GM19452 (cell line): ENCODE data around the gene PYM1.

Experiments used
- ATAC-seq: cut with Tn5 transposase; IDR thresholded peaks from one replicate; pipeline ENCODE4 v1.9.1; 2021; ENCODE audit not compliant: unreplicated experiment

Gene PYM1

DNA sequence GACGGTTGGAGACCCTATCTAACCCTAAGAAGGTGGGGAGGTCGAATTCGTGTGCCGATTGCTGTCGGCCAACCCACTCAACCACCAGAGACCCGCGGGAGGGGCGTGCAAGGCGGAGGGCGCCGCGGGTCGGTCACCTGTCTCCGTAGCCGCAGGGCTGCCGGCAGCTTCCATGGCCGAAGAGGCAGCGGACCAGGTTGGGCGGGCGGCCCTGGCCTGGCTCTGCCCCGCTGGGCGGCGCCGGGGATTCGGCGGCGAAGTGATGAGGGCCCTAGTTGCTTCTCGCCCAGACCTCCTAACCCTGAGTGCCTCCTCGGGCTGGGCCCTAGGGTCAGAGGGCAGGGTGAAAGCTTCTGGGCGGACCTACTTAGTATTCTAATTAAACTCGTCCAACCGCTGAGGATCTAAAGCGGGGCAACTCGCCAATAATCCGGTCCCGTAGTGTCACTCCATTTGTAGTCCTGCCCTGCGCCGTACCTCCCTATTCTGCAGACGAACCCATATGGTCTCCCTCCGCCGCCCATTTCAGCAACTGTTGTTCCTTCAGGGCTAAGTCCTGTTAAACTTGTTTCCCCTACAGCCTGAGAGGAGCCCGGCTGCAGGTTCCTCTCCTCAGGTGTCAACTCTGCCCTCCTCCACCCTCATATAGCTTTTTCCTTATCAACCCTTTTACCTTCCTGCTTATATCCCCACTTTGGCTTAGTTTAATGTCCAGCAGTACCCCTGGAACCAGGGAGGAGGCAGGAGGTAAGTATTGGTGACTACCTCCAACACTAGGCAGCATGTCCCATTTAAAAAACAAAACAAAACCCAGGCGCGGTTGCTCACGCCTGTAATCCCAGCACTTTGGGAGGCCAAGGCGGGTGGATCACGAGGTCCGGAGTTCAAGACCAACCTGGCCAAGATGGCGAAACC, at the start of gene PYM1:
Gene PYM1 (minus strand): TSS at position 307 of the 915 bp plus-strand sequence. CDS start 133 bp downstream, at position 174.
- ATAC-seq = peak; percentile 38

DNA sequence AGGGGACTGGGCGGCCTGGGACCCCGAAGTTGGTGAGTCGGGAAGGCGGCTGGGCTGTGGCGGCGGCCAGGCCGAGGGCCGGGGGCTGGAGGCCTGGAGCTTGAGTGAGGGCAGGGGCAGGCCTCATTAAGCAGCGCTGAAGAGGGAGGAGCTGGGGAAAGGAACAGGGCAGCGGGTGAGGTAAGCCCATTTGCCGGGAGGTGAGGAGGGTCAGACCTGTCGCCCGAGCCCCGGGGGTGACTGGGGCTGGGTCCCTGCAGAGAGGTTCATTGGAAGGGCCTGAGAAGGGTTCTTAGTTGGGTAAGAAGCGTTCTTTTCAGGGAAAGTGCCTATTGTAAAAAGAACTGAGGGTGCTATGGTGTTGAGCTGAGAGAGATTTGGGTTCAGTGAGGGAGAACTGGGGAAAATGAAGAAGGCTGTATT, 46.6 kb upstream of the PYM1 start:
- ATAC-seq = peak; percentile 16

DNA sequence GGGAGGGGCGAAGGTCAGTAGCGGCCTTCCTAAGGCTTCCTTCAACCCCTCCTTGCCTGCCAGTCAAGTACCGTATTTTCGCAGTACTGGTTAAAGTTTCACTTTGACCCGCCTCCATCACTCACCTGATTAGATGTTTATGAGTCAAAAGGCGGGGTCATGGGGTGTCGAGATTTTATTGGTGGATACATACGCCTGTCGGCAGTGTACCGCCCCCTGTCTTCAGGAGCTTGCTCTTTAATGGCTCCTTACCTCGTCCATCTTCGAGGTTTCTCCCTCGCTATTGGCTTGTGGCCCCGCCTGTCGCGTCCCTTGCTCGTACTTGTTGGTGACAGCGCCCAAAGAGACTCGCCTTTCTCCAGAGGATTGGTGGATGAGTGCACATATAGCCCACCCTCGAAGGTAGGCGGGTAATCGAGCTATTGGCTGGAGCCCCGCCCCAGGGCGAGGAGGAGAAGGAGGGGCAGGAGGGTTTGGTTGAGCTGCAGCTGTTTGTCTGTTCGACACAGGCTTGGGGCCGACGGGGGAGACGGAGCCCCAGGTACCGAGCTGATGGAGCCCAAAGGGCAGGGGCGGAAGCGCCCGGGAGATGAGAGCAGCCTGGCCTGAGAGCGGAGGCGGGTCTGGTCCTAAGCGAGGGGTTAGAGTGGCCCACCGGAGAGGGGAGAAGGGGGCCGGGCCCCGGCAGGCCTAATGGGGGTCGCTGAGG, 46.1 kb upstream of the PYM1 start, which contains the start of gene RAB5B:
Gene RAB5B (plus strand): TSS at position 480 of the 709 bp plus-strand sequence. CDS start 12,883 bp downstream, outside the sequence.
- ATAC-seq = peak; percentile 89

DNA sequence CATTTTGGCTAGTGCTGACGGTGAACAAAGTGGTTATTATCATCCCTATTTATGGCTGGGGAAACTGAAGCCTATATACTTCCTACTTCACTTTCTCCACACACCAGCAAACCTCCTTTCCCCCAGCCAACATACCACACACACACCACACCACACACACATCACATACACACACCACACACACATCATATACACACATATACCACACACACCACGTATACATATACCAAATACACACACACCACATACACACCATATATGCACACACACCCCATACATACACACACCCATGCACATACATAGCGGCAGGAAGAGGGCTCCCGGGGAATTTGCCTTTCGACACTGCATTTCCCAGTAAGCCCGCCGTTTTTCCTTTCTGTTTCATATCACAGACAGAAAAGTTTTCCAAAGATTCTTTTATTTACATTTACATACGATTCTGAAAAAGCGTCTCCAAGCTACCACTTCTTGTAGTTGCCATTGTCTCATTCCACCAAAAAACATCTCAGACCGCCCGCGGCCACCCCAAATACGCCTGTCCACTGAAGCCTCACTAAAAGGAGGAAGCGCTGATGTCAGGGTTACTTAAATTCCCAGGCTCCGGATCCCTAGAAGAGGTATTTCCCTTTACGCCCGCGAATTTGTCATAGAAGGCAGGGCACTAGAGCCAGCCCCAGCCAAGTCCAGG, 45.4 kb upstream of the PYM1 start:
- ATAC-seq = no peak

DNA sequence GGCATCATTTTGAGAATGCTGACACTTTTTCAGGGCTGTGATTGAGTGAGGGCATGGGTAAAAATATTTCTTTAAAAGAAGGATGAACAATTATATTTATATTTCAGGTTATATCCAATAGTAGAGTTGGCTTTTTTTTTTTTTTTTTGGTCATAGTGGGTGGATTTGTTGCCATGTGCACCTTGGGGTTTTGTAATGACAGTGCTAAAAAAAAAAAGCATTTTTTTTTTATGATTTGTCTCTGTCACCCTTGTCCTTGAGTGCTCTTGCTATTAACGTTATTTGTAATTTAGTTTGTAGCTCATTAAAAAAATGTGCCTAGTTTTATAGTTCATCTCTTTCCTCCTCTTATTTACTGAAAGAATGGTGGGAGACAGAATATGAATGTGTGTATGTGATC, 44.8 kb upstream of the PYM1 start:
- ATAC-seq = no peak

DNA sequence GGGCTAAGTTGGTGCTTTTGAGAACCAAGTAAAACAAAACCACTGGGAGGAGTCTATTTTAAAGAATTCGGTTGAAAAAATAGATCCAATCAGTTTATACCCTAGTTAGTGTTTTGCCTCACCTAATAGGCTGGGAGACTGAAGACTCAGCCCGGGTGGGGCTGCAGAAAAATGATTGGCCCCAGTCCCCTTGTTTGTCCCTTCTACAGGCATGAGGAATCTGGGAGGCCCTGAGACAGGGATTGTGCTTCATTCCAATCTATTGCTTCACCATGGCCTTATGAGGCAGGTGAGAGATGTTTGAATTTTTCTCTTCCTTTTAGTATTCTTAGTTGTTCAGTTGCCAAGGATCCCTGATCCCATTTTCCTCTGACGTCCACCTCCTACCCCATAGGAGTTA, 44.3 kb upstream of the PYM1 start:
- no peak for ATAC-seq

DNA sequence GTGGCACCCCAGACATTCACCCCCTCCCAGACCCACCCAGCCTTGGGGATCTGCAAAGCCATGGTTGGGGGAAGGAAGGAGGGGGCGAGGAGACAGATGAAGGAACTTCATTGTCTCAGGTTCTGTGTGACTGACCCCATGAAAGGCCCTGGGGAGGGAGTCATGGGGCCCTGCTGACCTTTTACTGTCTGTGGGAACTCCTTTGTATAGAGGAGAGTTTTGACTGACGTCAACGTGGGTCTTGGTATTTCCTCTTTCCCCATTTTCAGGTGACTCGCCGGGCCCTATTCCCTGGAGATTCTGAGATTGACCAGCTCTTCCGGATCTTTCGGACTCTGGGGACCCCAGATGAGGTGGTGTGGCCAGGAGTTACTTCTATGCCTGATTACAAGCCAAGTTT, 43.1 kb upstream of the PYM1 start:
- ATAC-seq = no peak

DNA sequence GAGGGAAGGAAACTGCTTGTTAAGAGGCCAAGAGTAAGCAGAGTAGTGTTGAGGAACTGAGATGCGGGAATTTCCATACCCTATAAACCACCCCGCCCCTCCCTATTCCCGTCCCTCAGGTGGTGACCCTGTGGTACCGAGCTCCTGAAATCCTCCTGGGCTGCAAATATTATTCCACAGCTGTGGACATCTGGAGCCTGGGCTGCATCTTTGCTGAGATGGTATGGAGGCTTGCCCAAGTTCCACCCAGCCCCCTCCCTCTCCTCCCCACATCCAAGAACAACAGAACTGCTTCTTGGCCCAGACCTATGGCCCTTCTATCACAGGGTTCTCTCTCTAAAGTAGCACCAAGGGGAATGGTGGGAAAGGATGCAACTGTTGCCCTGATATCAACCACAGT, 41.7 kb upstream of the PYM1 start:
- no peak for ATAC-seq

DNA sequence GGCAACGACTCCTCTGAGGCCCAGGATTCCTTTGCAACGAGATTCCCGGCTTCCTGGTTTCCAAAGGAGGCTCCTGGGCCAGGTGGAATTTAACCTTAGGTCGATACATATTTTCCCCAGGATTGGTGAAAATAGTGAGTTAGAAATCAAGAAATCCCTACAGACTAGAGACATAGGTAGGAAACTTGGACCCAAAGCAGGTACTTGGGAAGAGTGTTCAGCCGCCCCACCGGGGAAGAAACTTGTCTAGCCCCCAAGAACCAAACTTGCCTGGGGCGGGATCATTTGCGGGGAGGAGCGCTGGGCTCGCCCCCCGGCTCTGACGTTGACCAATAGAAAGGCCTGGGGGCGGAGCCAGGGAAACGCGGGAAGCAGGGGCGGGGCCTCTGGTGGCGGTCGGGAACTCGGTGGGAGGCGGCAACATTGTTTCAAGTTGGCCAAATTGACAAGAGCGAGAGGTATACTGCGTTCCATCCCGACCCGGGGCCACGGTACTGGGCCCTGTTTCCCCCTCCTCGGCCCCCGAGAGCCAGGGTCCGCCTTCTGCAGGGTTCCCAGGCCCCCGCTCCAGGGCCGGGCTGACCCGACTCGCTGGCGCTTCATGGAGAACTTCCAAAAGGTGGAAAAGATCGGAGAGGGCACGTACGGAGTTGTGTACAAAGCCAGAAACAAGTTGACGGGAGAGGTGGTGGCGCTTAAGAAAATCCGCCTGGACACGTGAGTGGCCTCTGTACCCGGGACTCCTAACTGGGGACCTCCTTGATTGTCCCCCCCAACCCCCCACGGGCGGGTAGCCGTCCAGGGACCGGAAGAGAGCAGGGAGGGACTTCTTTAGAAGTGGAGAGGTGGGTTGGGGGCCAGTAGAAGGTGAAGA, 39.0 kb upstream of the PYM1 start, which contains the start of gene CDK2:
Gene CDK2 (plus strand): TSS at position 423 of the 874 bp plus-strand sequence. CDS start 179 bp downstream, at position 602.
- peak; percentile 91 for ATAC-seq

DNA sequence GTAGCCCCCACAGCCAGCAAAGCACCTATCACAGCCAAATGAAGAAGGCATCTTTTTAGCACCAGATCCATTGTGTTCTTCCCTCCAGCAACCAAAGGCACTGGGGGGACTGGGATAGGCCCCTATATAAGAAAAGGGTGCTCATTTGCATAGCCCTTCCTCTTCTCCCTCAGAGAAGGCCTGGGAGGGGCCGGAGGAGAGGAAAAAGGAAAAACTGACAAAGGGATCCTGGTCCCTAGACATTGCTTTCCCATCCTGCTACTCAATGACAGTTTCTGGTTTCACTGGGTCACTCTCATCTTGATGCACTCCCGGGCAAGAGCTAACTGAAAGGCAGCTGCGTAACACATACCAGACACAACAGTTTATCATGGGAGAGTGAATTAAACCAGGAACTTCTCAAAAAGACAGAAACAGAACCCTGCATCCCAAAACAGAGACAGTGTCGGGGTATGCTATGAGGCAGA, 38.3 kb upstream of the PYM1 start, which contains the start of gene PMEL:
Gene PMEL (minus strand): TSS at position 102 of the 467 bp plus-strand sequence. CDS start 31 bp downstream, at position 71.
- no peak for ATAC-seq

DNA sequence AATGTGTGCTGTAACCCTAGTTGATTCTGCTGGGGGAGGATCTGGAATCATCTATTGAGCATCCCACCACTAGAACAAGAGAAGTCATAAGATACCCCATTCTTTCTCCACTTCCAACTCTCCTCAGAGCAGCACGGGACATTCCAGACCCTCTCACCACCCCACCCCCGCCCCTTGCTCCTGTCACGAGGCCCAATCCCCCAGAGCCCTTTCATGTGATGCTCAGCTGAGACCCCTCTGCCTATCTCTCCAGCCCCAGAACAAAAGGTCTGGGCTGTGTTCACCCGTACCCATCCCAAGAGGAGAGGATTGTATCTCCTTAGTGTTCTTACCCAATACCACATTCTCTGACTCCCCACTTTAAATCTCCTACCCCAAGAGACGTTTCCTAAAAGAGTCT, 37.5 kb upstream of the PYM1 start:
- ATAC-seq = no peak

DNA sequence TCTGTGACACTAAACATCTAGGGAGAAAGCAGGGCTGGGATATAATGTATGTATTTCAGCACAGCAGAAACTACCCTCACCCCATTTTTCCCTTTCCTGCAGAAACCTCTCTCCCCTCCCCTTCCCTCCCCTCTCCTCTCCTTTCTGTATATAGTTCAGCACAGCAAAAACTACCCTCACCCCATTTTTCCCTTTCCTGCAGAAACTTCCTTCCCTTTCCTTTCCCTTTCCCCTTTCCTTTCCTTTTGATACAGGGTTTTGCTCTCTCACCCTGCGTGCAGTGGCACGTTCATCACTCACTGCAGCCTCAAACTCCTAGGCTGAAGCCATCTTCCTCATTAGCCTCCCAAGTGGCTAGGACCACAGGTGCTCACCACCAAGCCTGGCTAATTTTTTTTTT, 36.1 kb upstream of the PYM1 start:
- ATAC-seq = no peak

DNA sequence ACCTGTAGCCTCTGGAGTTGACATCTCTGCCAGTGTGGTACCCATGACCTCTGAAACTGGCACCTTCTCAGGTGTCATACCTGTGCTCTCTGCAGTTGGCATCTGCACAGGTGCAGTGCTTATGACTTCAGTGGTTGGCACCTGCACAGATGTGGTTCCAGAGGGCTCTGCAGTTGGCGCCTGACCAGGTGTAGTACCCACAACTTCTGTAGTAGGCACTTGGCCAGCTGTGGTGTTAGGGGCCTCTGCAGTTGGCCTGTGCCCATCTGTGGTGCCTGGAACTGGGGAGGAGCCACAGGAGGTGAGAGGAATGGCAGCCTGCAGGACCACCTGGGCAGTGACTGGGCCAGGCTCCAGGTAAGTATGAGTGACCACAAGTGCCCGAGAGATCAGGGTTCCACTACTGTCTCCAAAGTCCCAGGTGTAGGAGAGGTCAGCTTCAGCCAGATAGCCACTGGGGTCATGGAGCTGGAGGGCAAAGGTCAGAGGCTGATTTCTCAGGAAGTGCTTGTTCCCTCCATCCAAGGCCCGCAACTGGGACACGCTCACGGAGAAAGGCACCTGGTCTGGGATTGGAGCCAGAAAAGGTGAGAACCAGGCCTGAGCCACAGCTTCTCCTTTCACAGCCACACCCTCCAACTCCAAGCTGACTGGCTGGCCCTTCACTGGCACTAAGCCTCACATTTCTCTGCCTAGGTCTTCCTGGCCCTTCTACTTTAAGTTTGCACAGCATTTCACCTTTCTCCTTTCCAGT, 29.6 kb upstream of the PYM1 start:
- no peak for ATAC-seq

DNA sequence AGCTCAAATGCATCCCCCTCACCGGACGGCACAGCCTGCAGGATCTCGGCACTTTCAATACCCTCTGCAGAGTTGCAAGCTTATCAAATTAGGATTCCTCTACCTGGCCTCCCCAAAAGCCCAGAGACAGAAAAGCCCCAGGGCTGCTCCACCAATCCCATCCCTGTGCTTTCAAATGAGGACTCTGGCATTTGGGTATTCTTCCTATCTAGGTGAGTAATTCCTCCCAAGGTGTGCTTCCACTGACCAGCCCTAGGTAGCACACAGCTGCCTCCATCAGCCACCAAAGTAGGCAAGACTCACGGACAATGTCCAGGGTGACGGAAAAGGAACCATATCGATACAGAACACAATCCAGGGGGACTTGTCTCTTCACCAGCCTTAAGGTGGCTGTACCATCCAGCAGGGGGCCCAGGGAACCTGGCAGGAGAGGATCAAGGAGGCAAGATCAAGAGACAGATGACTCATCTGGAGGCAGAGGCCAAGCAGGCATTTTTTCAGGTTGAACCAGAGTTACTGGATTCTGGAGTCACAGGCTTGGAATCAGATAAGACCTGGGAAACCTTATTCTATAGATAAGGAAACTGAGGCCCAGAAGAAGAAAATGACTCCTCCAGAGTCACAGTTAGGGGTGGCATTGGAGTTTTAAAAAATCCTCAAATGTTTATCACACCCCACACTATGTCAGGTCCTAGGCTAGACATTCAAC, 28.3 kb upstream of the PYM1 start:
- no peak for ATAC-seq

DNA sequence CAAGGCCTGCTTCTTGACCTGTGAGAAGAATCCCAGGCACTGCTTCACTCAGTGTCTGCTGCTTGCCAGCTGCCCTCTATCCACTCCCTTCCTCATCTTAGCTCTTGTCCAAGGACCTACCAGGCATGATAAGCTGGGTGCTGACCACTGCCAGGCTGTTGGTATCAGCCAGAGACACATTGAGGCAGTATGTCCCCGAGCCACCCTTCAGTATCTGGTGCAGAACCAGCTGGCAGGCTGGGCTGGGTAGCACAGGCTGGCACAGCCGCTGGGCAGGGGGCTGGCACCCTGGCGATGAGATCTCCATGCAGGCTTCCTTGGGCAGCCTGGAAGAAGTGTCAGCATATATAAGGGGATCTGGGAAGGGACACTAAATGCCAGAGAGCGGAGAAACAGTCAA, 27.6 kb upstream of the PYM1 start:
- ATAC-seq = no peak

DNA sequence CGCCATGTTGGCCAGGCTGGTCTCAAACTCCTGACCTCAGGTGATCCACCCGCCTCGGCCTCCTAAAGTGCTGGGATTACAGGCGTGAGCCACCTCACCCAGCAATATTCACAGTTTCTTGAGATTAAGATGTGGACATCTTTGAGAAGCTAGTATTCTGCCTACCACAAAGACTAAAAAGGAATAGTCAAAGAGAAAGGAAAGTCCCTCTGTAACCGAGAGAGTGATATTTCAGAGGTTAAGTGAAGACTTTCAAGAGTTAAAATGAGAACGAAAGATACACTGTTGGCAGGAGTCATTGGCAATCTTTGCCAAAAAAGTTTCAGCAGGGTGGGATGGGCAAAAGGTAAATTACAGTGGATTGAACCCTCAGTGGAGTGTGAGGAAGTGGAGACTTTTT, 18.9 kb upstream of the PYM1 start:
- ATAC-seq = no peak

DNA sequence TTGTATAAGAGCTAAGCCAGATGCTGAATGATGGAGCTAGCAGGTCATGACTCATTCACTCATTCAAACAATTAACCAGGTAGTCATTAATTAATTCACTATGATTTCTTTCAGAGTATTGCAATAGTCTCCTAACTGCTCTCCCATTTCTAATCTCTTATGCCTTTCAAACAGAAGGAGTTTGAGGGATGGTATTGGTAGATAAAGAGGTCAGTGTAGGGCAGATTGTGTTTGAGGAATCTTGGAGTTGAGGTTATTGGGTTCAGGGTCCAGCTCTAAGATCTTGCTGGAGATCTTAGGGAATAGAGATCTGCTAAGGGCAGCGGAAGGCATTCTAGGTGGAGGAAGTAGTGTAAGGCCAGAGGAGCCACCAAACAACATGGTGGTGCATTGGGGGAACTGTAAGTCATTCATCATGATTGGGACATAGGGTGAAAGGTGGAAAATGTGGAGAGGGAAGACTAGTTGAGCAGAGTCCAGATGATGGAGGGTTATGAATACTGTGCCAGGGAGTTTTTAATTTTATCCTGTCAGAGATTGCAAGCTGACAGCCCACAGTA, 15.0 kb upstream of the PYM1 start:
- no peak for ATAC-seq

DNA sequence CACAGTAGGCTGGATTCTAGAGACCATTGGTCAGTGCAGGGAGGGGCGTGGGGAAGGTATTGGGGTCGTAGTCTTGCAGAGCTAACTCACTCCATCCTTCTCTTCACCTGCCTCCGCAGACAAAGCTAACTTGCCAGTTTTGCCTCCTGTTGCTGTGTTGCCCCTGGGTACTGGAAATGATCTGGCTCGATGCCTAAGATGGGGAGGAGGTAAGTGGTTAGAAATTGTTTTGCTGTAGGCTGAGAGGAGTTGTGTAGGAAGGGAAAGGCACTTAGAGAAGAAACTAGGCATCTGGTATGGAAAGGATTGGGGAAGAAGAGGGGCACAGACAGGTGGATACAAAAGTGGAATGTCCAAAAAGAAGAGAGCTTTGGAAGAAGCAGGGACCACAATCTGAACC, 14.4 kb upstream of the PYM1 start:
- no peak for ATAC-seq
